GM10248 (cell line): ENCODE measurements around the gene ZMIZ1.

Experiments
- CTCF ChIA-PET: fragments of 300-600 bp; sonication (Branson Sonifier 250); formaldehyde crosslinking; extraction: SDS; loops from one replicate; lab custom pipeline; 2021; ENCODE audit warnings: antibody characterized with exemption; lab: Yijun Ruan, JAX
- POLR2A ChIA-PET: fragments of 350-650 bp; sonication (Branson Sonifier 250); formaldehyde crosslinking; extraction: SDS; loops from one replicate; lab custom pipeline; 2020; ENCODE audit warnings: antibody characterized with exemption; lab: Yijun Ruan, JAX
- DNase-seq: peaks from one replicate; pipeline ENCODE4 v3.0.0; 2012; ENCODE audit errors: extremely low spot score
- TF ChIP-seq, protein P1 (sequence below): IDR thresholded peaks from 2 replicates; pipeline ENCODE4 v1.5.1; 2012; ENCODE audit warnings: mild to moderate bottlenecking, low read depth; ENCODE audit errors: extremely low read depth, missing control alignments, control extremely low read depth

Gene ZMIZ1

DNA sequence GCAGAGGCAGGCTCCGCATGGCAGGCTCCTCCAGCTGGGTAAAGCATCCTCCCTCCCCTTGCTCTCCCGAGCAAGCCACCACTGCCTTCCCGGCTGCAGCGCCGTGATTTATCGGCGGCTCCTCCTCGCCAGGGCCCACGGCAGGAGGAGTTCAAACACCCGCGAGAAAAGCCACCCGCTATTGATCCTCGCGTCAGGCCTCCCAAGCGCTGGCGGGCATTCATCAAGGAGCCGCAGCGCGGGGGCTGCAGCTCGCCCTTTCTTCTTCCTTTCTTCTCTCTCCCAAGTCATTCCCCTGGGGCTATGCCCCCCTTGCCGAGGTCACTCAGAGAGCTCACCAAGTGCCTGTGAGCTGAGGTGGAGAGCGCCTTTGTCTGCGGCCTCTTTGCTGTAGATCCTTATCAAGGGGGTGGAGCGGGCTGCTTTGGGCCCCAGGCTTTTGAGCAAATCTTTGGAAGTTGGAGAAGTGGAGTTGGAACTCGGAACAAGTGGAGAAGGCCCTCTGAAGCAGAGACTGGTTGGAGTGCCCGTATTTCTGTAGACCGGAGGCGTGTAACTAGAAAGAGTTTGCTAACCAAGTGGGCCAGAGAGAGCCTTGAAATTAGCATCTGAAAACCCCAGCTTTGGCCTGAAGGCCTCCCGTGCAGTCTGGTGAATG, 171.3 kb downstream of the ZMIZ1 start:
- TF ChIP-seq, protein P1, sequence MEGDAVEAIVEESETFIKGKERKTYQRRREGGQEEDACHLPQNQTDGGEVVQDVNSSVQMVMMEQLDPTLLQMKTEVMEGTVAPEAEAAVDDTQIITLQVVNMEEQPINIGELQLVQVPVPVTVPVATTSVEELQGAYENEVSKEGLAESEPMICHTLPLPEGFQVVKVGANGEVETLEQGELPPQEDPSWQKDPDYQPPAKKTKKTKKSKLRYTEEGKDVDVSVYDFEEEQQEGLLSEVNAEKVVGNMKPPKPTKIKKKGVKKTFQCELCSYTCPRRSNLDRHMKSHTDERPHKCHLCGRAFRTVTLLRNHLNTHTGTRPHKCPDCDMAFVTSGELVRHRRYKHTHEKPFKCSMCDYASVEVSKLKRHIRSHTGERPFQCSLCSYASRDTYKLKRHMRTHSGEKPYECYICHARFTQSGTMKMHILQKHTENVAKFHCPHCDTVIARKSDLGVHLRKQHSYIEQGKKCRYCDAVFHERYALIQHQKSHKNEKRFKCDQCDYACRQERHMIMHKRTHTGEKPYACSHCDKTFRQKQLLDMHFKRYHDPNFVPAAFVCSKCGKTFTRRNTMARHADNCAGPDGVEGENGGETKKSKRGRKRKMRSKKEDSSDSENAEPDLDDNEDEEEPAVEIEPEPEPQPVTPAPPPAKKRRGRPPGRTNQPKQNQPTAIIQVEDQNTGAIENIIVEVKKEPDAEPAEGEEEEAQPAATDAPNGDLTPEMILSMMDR, result no peak
- POLR2A ChIA-PET, result interaction anchor here (1.3 kb wide), 1 partner anchor 10 kb away, joined by 4 read pairs; no protein-coding TSS in a partner anchor
- CTCF ChIA-PET, result interaction anchor here (1.1 to 2.7 kb wide), 3 partner anchors 10 to 44 kb away, joined by 3 to 9 read pairs (median 7); no protein-coding TSS in a partner anchor
- DNase-seq, result no peak

- ChIA-PET POLR2A (interaction anchor here (0.6 to 1.3 kb wide), 5 partner anchors 10 to 981 kb away, joined by 3 to 4 read pairs (median 3); no protein-coding TSS in a partner anchor), CTCF (interaction anchor here (1.5 kb wide), 1 partner anchor 47 kb away, joined by 4 read pairs; no protein-coding TSS in a partner anchor)
- TF ChIP-seq, protein P1, result no peak
- DNase-seq, result no peak
Observed at GRCh38 chr10:79241629-79241989, 172.8 kb downstream of the ZMIZ1 start.

- ChIA-PET CTCF (interaction anchor here (1.5 kb wide), 1 partner anchor 47 kb away, joined by 4 read pairs; no protein-coding TSS in a partner anchor), POLR2A (interaction anchor here (0.6 to 1.3 kb wide), 5 partner anchors 9 to 981 kb away, joined by 3 to 4 read pairs (median 3); no protein-coding TSS in a partner anchor)
- TF ChIP-seq, protein P1, result no peak
- peak; percentile 82 for DNase-seq
Observed at GRCh38 chr10:79241990-79242619, 173.3 kb downstream of the ZMIZ1 start.

- ChIA-PET CTCF (no interaction called here), POLR2A (interaction anchor here (0.9 to 1.1 kb wide), 2 partner anchors 9 to 44 kb away, joined by 4 read pairs; no protein-coding TSS in a partner anchor)
- TF ChIP-seq, protein P1, result no peak
- DNase-seq, result peak; percentile 78
Observed at GRCh38 chr10:79242620-79243152, 173.9 kb downstream of the ZMIZ1 start.

- ChIA-PET POLR2A (interaction anchor here (1.1 kb wide), 1 partner anchor 43 kb away, joined by 4 read pairs; no protein-coding TSS in a partner anchor), CTCF (interaction anchor here (2.2 kb wide), 1 partner anchor 40 kb away, joined by 5 read pairs; no protein-coding TSS in a partner anchor)
Observed at GRCh38 chr10:79243181-79244067, 174.7 kb downstream of the ZMIZ1 start.

More at GRCh38 chr10:79243181-79244067, 174.7 kb downstream of the ZMIZ1 start:
- TF ChIP-seq, protein P1, result no peak
- DNase-seq, result peak; percentile 80
